GM23338 (cell line): Measurements from ENCODE around the gene FAM89A. TPM values are rescaled to one million over a fixed set of nuclear protein-coding genes. Genes with fewer than 3 reads are reported as not detected.

ENCODE experiments used
- ATAC-seq: fragments of 200-7000 bp; cut with Tn5 transposase; 3 replicates; pipeline ENCODE4 v1.9.1; 2020
- DNase-seq: peaks from one replicate; pipeline ENCODE4 v3.0.0-alpha.2; 2015; ENCODE audit warnings: low spot score
- H2AFZ ChIP-seq: fragments of 200-600 bp; sonication (generic); 2 replicates; pipeline ENCODE4 v1.8.0; 2016; ENCODE audit warnings: antibody characterized with exemption, mild to moderate bottlenecking, moderate library complexity
- H3F3A ChIP-seq: fragments of 200-600 bp; sonication (generic); replicated peaks from 2 replicates; pipeline ENCODE4 v1.8.0; 2017; ENCODE audit warnings: antibody characterized with exemption, mixed run types, low read depth
- H3K27ac ChIP-seq: fragments of 200-600 bp; sonication (generic); 2 replicates; pipeline ENCODE4 v1.6.1; 2016; ENCODE audit warnings: low read depth
- H3K27me3 ChIP-seq: fragments of 200-600 bp; sonication (generic); 2 replicates; pipeline ENCODE4 v1.8.0; 2016; ENCODE audit warnings: mild to moderate bottlenecking, mixed run types, moderate library complexity; ENCODE audit not compliant: insufficient read depth
- H3K36me3 ChIP-seq: fragments of 200-600 bp; sonication (generic); 2 replicates; pipeline ENCODE4 v1.8.0; 2016; ENCODE audit warnings: mild to moderate bottlenecking; ENCODE audit not compliant: insufficient read depth
- H3K4me1 ChIP-seq: fragments of 200-600 bp; sonication (generic); 2 replicates; pipeline ENCODE4 v1.8.0; 2016; ENCODE audit warnings: mild to moderate bottlenecking, moderate library complexity; ENCODE audit not compliant: insufficient read depth
- H3K4me2 ChIP-seq: fragments of 200-600 bp; sonication (generic); 2 replicates; pipeline ENCODE4 v1.7.1; 2017; ENCODE audit warnings: mixed run types
- H3K4me3 ChIP-seq: fragments of 200-600 bp; sonication (generic); 2 replicates; pipeline ENCODE4 v1.6.1; 2016; ENCODE audit warnings: mixed run types
- H3K79me2 ChIP-seq: fragments of 200-600 bp; sonication (generic); replicated peaks from 2 replicates; pipeline ENCODE4 v1.8.0; 2017; ENCODE audit warnings: mild to moderate bottlenecking; ENCODE audit not compliant: insufficient read depth
- H3K9me2 ChIP-seq: fragments of 200-600 bp; sonication (generic); 2 replicates; pipeline ENCODE4 v1.8.0; 2017; ENCODE audit not compliant: insufficient read depth
- H4K20me1 ChIP-seq: fragments of 200-600 bp; sonication (generic); replicated peaks from 2 replicates; pipeline ENCODE4 v1.8.0; 2017; ENCODE audit warnings: mild to moderate bottlenecking; ENCODE audit not compliant: insufficient read depth
- H3K27ac Mint-ChIP-seq: 2 replicates; pipeline ENCODE4 v1.8.0; 2020; ENCODE audit warnings: inconsistent platforms, mild to moderate bottlenecking, moderate library complexity, mixed read lengths
- H3K27me3 Mint-ChIP-seq: 3 replicates; pipeline ENCODE4 v1.8.0; 2022; ENCODE audit warnings: low read depth, mild to moderate bottlenecking, moderate library complexity, mixed read lengths, inconsistent platforms; ENCODE audit not compliant: insufficient read depth, poor library complexity
- H3K36me3 Mint-ChIP-seq: 3 replicates; pipeline ENCODE4 v1.8.0; 2021; ENCODE audit warnings: low read depth, mild to moderate bottlenecking, inconsistent platforms, moderate library complexity, mixed read lengths
- H3K4me1 Mint-ChIP-seq: 3 replicates; pipeline ENCODE4 v1.8.0; 2020; ENCODE audit warnings: mild to moderate bottlenecking, inconsistent platforms, mixed read lengths
- H3K4me3 Mint-ChIP-seq: 3 replicates; pipeline ENCODE4 v1.8.0; 2021; ENCODE audit warnings: moderate library complexity, mild to moderate bottlenecking, inconsistent platforms, mixed read lengths
- H3K9me3 Mint-ChIP-seq: 3 replicates; pipeline ENCODE4 v1.8.0; 2020; ENCODE audit warnings: moderate library complexity, mild to moderate bottlenecking, inconsistent platforms, mixed read lengths
- CREB1 ChIP-seq: fragments of 250-450 bp; sonication (Bioruptor Pico); IDR thresholded peaks from 2 replicates; pipeline ENCODE4 v1.5.0; 2020; ENCODE audit warnings: low read depth, mild to moderate bottlenecking, moderate library complexity
- EZH2 ChIP-seq: fragments of 200-600 bp; sonication (generic); IDR thresholded peaks from one replicate; pipeline ENCODE4 v1.8.0; 2017; ENCODE audit warnings: antibody characterized with exemption, mild to moderate bottlenecking, low read depth; ENCODE audit not compliant: unreplicated experiment
- EZH2phosphoT487 ChIP-seq: fragments of 200-600 bp; sonication (generic); IDR thresholded peaks from one replicate; pipeline ENCODE4 v1.8.1; 2018; ENCODE audit warnings: antibody characterized with exemption; ENCODE audit not compliant: unreplicated experiment
- STAT1 ChIP-seq: IDR thresholded peaks from one replicate; pipeline ENCODE4 v1.6.1; 2016; ENCODE audit warnings: antibody characterized with exemption; ENCODE audit not compliant: unreplicated experiment
- polyA plus RNA-seq: library from polyadenylated mRNA; unstranded; fragments of >200 nt; fragmentation: Nextera tagmentation; extraction: Ambion mirVana; gene quantifications from 2 replicates; pipeline ENCODE4 v1.2.1, GENCODE V29; 2016
- total RNA-seq: library from RNA; depleted of rRNA; stranded (reverse); fragments of >200 nt; shearing (Covaris generic); gene quantifications from 2 replicates; pipeline ENCODE4 v1.2.3, GENCODE V29; 2014
- TF ChIP-seq, protein P1 (sequence below): fragments of 250-450 bp; sonication (Bioruptor Pico); IDR thresholded peaks from 2 replicates; pipeline ENCODE4 v1.5.0; 2020; ENCODE audit warnings: mild to moderate bottlenecking, moderate library complexity
- TF ChIP-seq, protein P2 (sequence below), 2 experiments: fragments of 200-600 bp in 1 of 2; sonication (generic) in 1 of 2; conservative IDR thresholded peaks; 2 replicates each; pipeline versions ENCODE4 v1.5.1 to v1.6.1; 2016 to 2017; ENCODE audit warnings: antibody characterized with exemption in 2 of 2, low read depth in 2 of 2, mild to moderate bottlenecking in 2 of 2, moderate library complexity in 1 of 2

FAM89A gene
- total and polyA plus RNA-seq, 2 experiments from 2014 or later, result 3.2 to 3.8 TPM

DNA sequence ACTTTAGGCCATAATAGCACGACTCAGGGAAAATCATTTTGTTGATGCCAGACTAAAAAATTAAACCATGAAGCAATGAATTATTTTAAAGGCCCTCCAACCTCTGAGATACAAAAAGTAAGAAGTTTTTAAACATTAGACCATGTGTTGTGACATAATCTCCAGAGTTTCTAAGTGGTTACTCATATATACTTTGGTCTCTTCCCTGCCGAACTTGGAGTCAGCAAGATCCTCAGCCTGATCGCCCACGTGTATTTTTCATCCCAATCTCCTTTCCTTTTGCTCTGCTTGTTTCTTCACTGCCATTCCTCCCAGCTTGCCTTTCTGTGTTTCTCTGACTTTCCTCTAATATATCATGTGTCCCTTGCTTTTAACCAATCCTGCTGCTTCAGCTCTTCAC lies 57.4 kb downstream of the FAM89A start:
- Histone ChIP-seq H2AFZ (no peak overlapping the region), H3K27ac (no peak overlapping the region), H4K20me1 (peaks cover 66% of the 10 kb centered on the region), H3K4me1 (peaks cover 18% of the 10 kb centered on the region; the same call in 1 of the 2 replicates), H3K36me3 (no peaks in the 10 kb centered on the region), H3K79me2 (0 out of 2 replicates have a peak, but pooled peaks cover 8% of the 10 kb centered on the region), H3K4me2 (no peak overlapping the region), H3K4me3 (no peak overlapping the region), H3K27me3 (peaks cover 88% of the 10 kb centered on the region), H3K9me2 (no peaks in the 10 kb centered on the region), H3F3A (no peaks in the 10 kb centered on the region)
- DNase-seq (no peak), ATAC-seq (no peak)
- H3K4me3 Mint-ChIP-seq, result no peak overlapping the region
- H3K4me1 Mint-ChIP-seq, result peaks cover 30% of the 10 kb centered on the region
- no peaks in the 10 kb centered on the region; the same call in 2 of the 3 replicates for H3K9me3 Mint-ChIP-seq
- no peak overlapping the region for H3K27ac Mint-ChIP-seq
- peaks cover 6% of the 10 kb centered on the region for H3K27me3 Mint-ChIP-seq
- peaks cover 5% of the 10 kb centered on the region for H3K36me3 Mint-ChIP-seq
- no peak for TF ChIP-seq STAT1
- no peak for TF ChIP-seq EZH2phosphoT487
- peak; percentile 41 for TF ChIP-seq EZH2
- TF ChIP-seq, protein P1, sequence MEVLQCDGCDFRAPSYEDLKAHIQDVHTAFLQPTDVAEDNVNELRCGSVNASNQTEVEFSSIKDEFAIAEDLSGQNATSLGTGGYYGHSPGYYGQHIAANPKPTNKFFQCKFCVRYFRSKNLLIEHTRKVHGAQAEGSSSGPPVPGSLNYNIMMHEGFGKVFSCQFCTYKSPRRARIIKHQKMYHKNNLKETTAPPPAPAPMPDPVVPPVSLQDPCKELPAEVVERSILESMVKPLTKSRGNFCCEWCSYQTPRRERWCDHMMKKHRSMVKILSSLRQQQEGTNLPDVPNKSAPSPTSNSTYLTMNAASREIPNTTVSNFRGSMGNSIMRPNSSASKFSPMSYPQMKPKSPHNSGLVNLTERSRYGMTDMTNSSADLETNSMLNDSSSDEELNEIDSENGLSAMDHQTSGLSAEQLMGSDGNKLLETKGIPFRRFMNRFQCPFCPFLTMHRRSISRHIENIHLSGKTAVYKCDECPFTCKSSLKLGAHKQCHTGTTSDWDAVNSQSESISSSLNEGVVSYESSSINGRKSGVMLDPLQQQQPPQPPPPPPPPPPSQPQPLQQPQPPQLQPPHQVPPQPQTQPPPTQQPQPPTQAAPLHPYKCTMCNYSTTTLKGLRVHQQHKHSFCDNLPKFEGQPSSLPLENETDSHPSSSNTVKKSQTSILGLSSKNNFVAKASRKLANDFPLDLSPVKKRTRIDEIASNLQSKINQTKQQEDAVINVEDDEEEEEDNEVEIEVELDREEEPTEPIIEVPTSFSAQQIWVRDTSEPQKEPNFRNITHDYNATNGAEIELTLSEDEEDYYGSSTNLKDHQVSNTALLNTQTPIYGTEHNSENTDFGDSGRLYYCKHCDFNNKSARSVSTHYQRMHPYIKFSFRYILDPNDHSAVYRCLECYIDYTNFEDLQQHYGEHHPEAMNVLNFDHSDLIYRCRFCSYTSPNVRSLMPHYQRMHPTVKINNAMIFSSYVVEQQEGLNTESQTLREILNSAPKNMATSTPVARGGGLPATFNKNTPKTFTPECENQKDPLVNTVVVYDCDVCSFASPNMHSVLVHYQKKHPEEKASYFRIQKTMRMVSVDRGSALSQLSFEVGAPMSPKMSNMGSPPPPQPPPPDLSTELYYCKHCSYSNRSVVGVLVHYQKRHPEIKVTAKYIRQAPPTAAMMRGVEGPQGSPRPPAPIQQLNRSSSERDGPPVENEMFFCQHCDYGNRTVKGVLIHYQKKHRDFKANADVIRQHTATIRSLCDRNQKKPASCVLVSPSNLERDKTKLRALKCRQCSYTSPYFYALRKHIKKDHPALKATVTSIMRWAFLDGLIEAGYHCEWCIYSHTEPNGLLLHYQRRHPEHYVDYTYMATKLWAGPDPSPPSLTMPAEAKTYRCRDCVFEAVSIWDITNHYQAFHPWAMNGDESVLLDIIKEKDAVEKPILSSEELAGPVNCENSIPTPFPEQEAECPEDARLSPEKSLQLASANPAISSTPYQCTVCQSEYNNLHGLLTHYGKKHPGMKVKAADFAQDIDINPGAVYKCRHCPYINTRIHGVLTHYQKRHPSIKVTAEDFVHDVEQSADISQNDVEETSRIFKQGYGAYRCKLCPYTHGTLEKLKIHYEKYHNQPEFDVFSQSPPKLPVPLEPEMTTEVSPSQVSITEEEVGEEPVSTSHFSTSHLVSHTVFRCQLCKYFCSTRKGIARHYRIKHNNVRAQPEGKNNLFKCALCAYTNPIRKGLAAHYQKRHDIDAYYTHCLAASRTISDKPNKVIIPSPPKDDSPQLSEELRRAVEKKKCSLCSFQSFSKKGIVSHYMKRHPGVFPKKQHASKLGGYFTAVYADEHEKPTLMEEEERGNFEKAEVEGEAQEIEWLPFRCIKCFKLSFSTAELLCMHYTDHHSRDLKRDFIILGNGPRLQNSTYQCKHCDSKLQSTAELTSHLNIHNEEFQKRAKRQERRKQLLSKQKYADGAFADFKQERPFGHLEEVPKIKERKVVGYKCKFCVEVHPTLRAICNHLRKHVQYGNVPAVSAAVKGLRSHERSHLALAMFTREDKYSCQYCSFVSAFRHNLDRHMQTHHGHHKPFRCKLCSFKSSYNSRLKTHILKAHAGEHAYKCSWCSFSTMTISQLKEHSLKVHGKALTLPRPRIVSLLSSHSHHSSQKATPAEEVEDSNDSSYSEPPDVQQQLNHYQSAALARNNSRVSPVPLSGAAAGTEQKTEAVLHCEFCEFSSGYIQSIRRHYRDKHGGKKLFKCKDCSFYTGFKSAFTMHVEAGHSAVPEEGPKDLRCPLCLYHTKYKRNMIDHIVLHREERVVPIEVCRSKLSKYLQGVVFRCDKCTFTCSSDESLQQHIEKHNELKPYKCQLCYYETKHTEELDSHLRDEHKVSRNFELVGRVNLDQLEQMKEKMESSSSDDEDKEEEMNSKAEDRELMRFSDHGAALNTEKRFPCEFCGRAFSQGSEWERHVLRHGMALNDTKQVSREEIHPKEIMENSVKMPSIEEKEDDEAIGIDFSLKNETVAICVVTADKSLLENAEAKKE, result no peak
- no peak for TF ChIP-seq CREB1 (CRISPR knock-in tag)
- TF ChIP-seq, protein P2, sequence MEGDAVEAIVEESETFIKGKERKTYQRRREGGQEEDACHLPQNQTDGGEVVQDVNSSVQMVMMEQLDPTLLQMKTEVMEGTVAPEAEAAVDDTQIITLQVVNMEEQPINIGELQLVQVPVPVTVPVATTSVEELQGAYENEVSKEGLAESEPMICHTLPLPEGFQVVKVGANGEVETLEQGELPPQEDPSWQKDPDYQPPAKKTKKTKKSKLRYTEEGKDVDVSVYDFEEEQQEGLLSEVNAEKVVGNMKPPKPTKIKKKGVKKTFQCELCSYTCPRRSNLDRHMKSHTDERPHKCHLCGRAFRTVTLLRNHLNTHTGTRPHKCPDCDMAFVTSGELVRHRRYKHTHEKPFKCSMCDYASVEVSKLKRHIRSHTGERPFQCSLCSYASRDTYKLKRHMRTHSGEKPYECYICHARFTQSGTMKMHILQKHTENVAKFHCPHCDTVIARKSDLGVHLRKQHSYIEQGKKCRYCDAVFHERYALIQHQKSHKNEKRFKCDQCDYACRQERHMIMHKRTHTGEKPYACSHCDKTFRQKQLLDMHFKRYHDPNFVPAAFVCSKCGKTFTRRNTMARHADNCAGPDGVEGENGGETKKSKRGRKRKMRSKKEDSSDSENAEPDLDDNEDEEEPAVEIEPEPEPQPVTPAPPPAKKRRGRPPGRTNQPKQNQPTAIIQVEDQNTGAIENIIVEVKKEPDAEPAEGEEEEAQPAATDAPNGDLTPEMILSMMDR (conservative IDR thresholded peaks at IDR 0.05; ENCODE audit: low read depth in 2 of 2), result no peak
